IMR-90 (cell line): ENCODE data around the gene KLHDC7B. TPM values are rescaled to one million over a fixed set of nuclear protein-coding genes. Genes with fewer than 3 reads are reported as not detected.

Source experiments
- ATAC-seq: fragments of 200-7000 bp; cut with Tn5 transposase; 2 replicates; pipeline ENCODE4 v1.9.1; 2020; ENCODE audit warnings: low read depth, mild to moderate bottlenecking, moderate library complexity
- BruUV-seq: library from RNA; stranded (reverse); fragments of 400-500 nt; replicated peaks from 2 replicates; lab custom pipeline; 2021; lab: Mats Ljungman, UMichigan
- CTCF ChIA-PET: fragments of 300-600 bp; formaldehyde crosslinking; extraction: SDS; loops from one replicate; lab custom pipeline; 2021; ENCODE audit warnings: antibody characterized with exemption; lab: Yijun Ruan, JAX
- POLR2A ChIA-PET: fragments of 300-600 bp; sonication (Branson Sonifier 250); formaldehyde crosslinking; loops from one replicate; lab custom pipeline; 2022; ENCODE audit warnings: antibody characterized with exemption; ENCODE audit not compliant: unreplicated experiment; lab: Charles Lee
- DNase-seq: peaks from one replicate; pipeline ENCODE4 v3.0.0; 2013
- H2AFZ ChIP-seq: replicated peaks from 2 replicates; pipeline ENCODE3; 2013; ENCODE audit warnings: low read length, mild to moderate bottlenecking; ENCODE audit not compliant: poor library complexity
- H2AK5ac ChIP-seq: 2 replicates; pipeline ENCODE4 v1.6.1; 2013; ENCODE audit warnings: low read depth, low read length, inconsistent platforms
- H2AK9ac ChIP-seq: replicated peaks from 2 replicates; pipeline ENCODE3; 2013; ENCODE audit warnings: mild to moderate bottlenecking, low read depth, low read length, moderate library complexity; ENCODE audit not compliant: poor library complexity
- H2BK120ac ChIP-seq: 2 replicates; pipeline ENCODE4 v1.6.1; 2013; ENCODE audit warnings: low read depth, low read length, inconsistent platforms
- H2BK15ac ChIP-seq: 3 replicates; pipeline ENCODE4 v1.6.1; 2013; ENCODE audit warnings: low read depth, low read length, inconsistent platforms
- H2BK20ac ChIP-seq: 2 replicates; pipeline ENCODE4 v1.6.1; 2013; ENCODE audit warnings: low read depth, mild to moderate bottlenecking, inconsistent platforms, low read length, moderate library complexity
- H2BK5ac ChIP-seq: 2 replicates; pipeline ENCODE4 v1.6.1; 2013; ENCODE audit warnings: mild to moderate bottlenecking, low read depth, low read length, inconsistent platforms; ENCODE audit not compliant: poor library complexity, severe bottlenecking
- H3K14ac ChIP-seq: replicated peaks from 2 replicates; pipeline ENCODE4 v1.6.1; 2013; ENCODE audit warnings: low read depth, low read length, inconsistent platforms
- H3K18ac ChIP-seq: 2 replicates; pipeline ENCODE4 v1.6.1; 2013; ENCODE audit warnings: low read depth, low read length, control low read depth
- H3K23ac ChIP-seq: 2 replicates; pipeline ENCODE4 v1.6.1; 2013; ENCODE audit warnings: low read depth, low read length, inconsistent platforms
- H3K27ac ChIP-seq: 2 replicates; pipeline ENCODE4 v1.5.1; 2013; ENCODE audit warnings: mild to moderate bottlenecking, control low read depth, low read length; ENCODE audit not compliant: insufficient read depth
- H3K27me3 ChIP-seq: 2 replicates; pipeline ENCODE4 v1.6.1; 2013; ENCODE audit warnings: low read length; ENCODE audit not compliant: control insufficient read depth, insufficient read depth
- H3K36me3 ChIP-seq: 2 replicates; pipeline ENCODE4 v1.6.1; 2013; ENCODE audit warnings: low read length, mixed read lengths; ENCODE audit not compliant: control insufficient read depth, insufficient read depth
- H3K4ac ChIP-seq: 2 replicates; pipeline ENCODE4 v1.6.1; 2013; ENCODE audit warnings: low read depth, low read length, inconsistent platforms
- H3K4me1 ChIP-seq: 2 replicates; pipeline ENCODE4 v1.6.1; 2013; ENCODE audit warnings: low read length, mixed read lengths; ENCODE audit not compliant: control insufficient read depth, insufficient read depth
- H3K4me2 ChIP-seq: 2 replicates; pipeline ENCODE4 v1.6.1; 2013; ENCODE audit warnings: low read depth, mild to moderate bottlenecking, control low read depth, low read length, moderate library complexity
- H3K4me3 ChIP-seq: 2 replicates; pipeline ENCODE4 v1.5.1; 2013; ENCODE audit warnings: low read depth, mild to moderate bottlenecking, control low read depth, low read length, moderate library complexity; ENCODE audit not compliant: insufficient read depth
- H3K56ac ChIP-seq: 2 replicates; pipeline ENCODE4 v1.6.1; 2013; ENCODE audit warnings: low read length, inconsistent platforms; ENCODE audit not compliant: insufficient read depth; ENCODE audit errors: extremely low read depth
- H3K79me1 ChIP-seq, 2 experiments: 2 replicates each; pipeline ENCODE4 v1.6.1; 2013; ENCODE audit warnings: low read length in 2 of 2, inconsistent platforms in 1 of 2, low read depth in 1 of 2
- H3K9ac ChIP-seq: 2 replicates; pipeline ENCODE4 v1.6.1; 2013; ENCODE audit warnings: low read depth, low read length, control low read depth
- H3K9me1 ChIP-seq: 2 replicates; pipeline ENCODE4 v1.6.1; 2013; ENCODE audit warnings: low read length, inconsistent platforms; ENCODE audit not compliant: insufficient read depth
- H3K9me3 ChIP-seq: 2 replicates; pipeline ENCODE4 v1.6.1; 2013; ENCODE audit warnings: low read length; ENCODE audit not compliant: control insufficient read depth, insufficient read depth
- H4K20me1 ChIP-seq: 2 replicates; pipeline ENCODE4 v1.6.1; 2013; ENCODE audit warnings: low read length, inconsistent platforms; ENCODE audit not compliant: insufficient read depth
- H4K5ac ChIP-seq: 2 replicates; pipeline ENCODE4 v1.6.1; 2013; ENCODE audit warnings: mild to moderate bottlenecking, low read depth, low read length, control low read depth
- H4K8ac ChIP-seq, 2 experiments: 2 replicates each; pipeline ENCODE4 v1.6.1; 2013; ENCODE audit warnings: low read depth in 2 of 2, low read length in 2 of 2, control low read depth in 1 of 2, inconsistent platforms in 1 of 2
- H4K91ac ChIP-seq: 2 replicates; pipeline ENCODE4 v1.6.1; 2013; ENCODE audit warnings: low read depth, low read length, inconsistent platforms; ENCODE audit not compliant: insufficient read depth
- MAFK ChIP-seq: IDR thresholded peaks from 2 replicates; pipeline ENCODE4 v1.6.1; 2012; ENCODE audit warnings: low read depth, low read length, improper control_type of control experiment
- NFE2L2 ChIP-seq: fragments of 150-350 bp; IDR thresholded peaks from 2 replicates; pipeline ENCODE4 v1.6.1; 2016; ENCODE audit warnings: low read depth, mild to moderate bottlenecking, low read length
- POLR2A ChIP-seq: IDR thresholded peaks from 2 replicates; pipeline ENCODE4 v1.6.1; 2012; ENCODE audit warnings: mild to moderate bottlenecking, low read depth, low read length
- WGBS, 2 experiments: methylation state at CpG; one replicate each; pipeline versions ENCODE4 v1.1.5 to v1.1.7; 2013; ENCODE audit warnings: missing lambda C conversion rate in 2 of 2; ENCODE audit not compliant: insufficient read length in 1 of 2; ENCODE audit errors: extremely low coverage in 2 of 2; 5-methylcytosine and 5-hydroxymethylcytosine counted together
- dilution Hi-C: fragments of 300-500 bp; cut with HindIII; formaldehyde crosslinking; loops from one replicate; pipeline ENCODE4 v1.14.3; 2018; ENCODE audit warnings: low sequenced_read_pairs; ENCODE audit not compliant: unreplicated experiment
- in situ Hi-C: fragments of 300-500 bp; cut with MboI; formaldehyde crosslinking; loops from 3 replicates; pipeline ENCODE4 v1.14.3; 2019; ENCODE audit warnings: low sequenced_read_pairs, inconsistent platforms, mixed read lengths
- intact Hi-C: fragments of 100-400 bp; cut with micrococcal nuclease; formaldehyde crosslinking; loops from 2 replicates; pipeline ENCODE4 v1.10.0; 2022
- polyA plus RNA-seq, 3 experiments: library from polyadenylated mRNA; depleted of rRNA; stranded (reverse); fragments of >200 nt; gene quantifications; 2 replicates each; pipeline ENCODE4 v1.2.3, GENCODE V29; 2012; ENCODE audit warnings: low replicate concordance in 1 of 3
- total RNA-seq: library from RNA; depleted of rRNA; stranded (reverse); fragments of >200 nt; gene quantifications from 2 replicates; pipeline ENCODE4 v1.2.3, GENCODE V29; 2012

KLHDC7B gene
- total and polyA plus RNA-seq, 2 of the 4 experiments (the other 2 are of a cell fraction), result 0.05 TPM; not detected in 1

DNA sequence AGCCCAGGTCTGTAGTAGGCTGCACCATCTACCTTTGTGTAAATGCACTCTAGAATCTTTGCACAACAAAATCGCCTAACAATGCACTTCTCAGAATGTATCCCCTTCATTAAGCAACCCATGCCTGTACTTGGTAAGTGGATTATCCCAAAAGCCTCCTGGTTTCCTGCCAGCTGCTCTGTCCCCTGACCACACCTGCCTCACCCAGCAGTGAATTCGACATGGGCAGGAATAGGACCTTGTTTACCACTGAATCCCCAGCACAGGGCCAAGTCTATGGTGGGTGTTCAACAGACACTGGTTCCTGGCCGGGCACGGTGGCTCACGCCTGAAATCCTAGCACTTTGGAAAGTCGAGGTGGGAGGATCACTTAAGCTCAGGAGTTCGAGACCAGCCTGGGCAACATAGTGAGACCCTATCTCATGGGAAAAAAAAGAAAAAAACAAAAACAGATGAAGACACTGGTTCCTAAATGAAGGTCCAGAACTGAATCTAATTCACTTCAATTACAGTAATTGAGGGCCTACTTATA is 22.1 kb downstream of the KLHDC7B start:
- 0 out of 2 replicates have a peak, but pooled peaks cover 4% of the 10 kb centered on the region for H3K9me1 ChIP-seq
- H3K27ac ChIP-seq, result no peak overlapping the region
- no peak overlapping the region for H3K23ac ChIP-seq
- no peak overlapping the region for H3K4me2 ChIP-seq
- no peak overlapping the region for H2BK20ac ChIP-seq
- ChIA-PET POLR2A (no interaction called here), CTCF (no interaction called here)
- no peak overlapping the region for H2BK120ac ChIP-seq
- no peak overlapping the region for H3K14ac ChIP-seq
- no peak for DNase-seq
- no TSS peak for BruUV-seq
- H4K91ac ChIP-seq, result no peak overlapping the region
- intact Hi-C loops (no loop called here), dilution Hi-C loops (no loop called here), in situ Hi-C loops (no loop called here)
- no peak overlapping the region for H2BK5ac ChIP-seq
- no peak overlapping the region for H3K56ac ChIP-seq
- peaks cover 7% of the 10 kb centered on the region; the same call in 1 of the 2 replicates for H3K27me3 ChIP-seq
- H3K79me1 ChIP-seq, result no peaks in the 10 kb centered on the region
- no peak overlapping the region for H3K18ac ChIP-seq
- no peaks in the 10 kb centered on the region for H4K20me1 ChIP-seq
- no peaks in the 10 kb centered on the region for H3K4me1 ChIP-seq
- H2AFZ ChIP-seq, result no peak overlapping the region
- no peaks in the 10 kb centered on the region for H3K9me3 ChIP-seq
- no CpG with 5 or more reads among the region's 7 CpGs for WGBS, 2 experiments
- no peak overlapping the region for H4K8ac ChIP-seq
- ATAC-seq, result no peak
- TF ChIP-seq POLR2A (no peak), MAFK (no peak), NFE2L2 (no peak)
- H3K36me3 ChIP-seq, result no peaks in the 10 kb centered on the region; the same call in 1 of the 2 replicates
- H3K4ac ChIP-seq, result no peak overlapping the region
- H2AK9ac ChIP-seq, result no peak overlapping the region
- no peak overlapping the region for H2AK5ac ChIP-seq
- H3K9ac ChIP-seq, result no peak overlapping the region
- H4K5ac ChIP-seq, result no peak overlapping the region
- H2BK15ac ChIP-seq, result no peak overlapping the region
- H3K4me3 ChIP-seq, result no peak overlapping the region
